Ovary (tissue), 3 donors: Measurements from ENCODE around the gene TMUB1.

Experiments
- POLR2A ChIP-seq: fragments of 450-650 bp; IDR thresholded peaks from one replicate; pipeline ENCODE4 v1.6.1; 2017; ENCODE audit warnings: antibody characterized with exemption, mild to moderate bottlenecking, moderate library complexity
- TF ChIP-seq, protein P1 (sequence below), 3 donors: fragments of 450-650 bp in 2 of 3; fragments of 200-600 bp in 1 of 3; IDR thresholded peaks; one replicate each; pipeline versions ENCODE4 v1.5.1 to v1.8.0; 2016 to 2022; ENCODE audit warnings: antibody characterized with exemption in 3 of 3, mild to moderate bottlenecking in 1 of 3
- donor health status: DM: no; HTN: no; CAD: no.

DNA sequence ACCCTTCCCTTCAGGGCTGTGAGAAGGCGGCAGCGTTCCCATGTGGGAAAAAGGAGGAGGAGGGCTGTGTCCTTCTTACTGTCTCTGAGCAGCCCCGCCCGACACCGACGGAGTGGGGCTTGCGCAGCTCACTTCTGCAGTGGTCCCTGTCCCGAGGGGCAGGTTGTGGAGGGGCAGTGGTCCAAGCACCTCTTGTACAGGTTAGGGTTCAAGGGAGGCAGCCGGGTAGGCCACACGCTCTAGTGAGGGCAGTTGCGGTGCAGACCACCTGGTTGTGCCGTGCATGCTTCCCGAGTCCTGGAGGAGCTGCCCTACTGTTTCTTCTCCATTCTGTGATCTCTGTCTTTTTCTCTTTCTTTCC is 35.7 kb upstream of the TMUB1 start:
- TF ChIP-seq, protein P1, sequence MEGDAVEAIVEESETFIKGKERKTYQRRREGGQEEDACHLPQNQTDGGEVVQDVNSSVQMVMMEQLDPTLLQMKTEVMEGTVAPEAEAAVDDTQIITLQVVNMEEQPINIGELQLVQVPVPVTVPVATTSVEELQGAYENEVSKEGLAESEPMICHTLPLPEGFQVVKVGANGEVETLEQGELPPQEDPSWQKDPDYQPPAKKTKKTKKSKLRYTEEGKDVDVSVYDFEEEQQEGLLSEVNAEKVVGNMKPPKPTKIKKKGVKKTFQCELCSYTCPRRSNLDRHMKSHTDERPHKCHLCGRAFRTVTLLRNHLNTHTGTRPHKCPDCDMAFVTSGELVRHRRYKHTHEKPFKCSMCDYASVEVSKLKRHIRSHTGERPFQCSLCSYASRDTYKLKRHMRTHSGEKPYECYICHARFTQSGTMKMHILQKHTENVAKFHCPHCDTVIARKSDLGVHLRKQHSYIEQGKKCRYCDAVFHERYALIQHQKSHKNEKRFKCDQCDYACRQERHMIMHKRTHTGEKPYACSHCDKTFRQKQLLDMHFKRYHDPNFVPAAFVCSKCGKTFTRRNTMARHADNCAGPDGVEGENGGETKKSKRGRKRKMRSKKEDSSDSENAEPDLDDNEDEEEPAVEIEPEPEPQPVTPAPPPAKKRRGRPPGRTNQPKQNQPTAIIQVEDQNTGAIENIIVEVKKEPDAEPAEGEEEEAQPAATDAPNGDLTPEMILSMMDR (IDR thresholded peaks at IDR 0.05) = no peak
- TF ChIP-seq POLR2A = no peak
